DMS114 treated with DMSO at 0.1 percent for 48 hours (cell line): ENCODE data around the gene PLEKHG4.

Experiments
- DNase-seq: peaks from one replicate; lab custom pipeline; 2025; ENCODE audit not compliant: unreplicated experiment; lab: John Stamatoyannopoulos, UW

Gene PLEKHG4, protein sequence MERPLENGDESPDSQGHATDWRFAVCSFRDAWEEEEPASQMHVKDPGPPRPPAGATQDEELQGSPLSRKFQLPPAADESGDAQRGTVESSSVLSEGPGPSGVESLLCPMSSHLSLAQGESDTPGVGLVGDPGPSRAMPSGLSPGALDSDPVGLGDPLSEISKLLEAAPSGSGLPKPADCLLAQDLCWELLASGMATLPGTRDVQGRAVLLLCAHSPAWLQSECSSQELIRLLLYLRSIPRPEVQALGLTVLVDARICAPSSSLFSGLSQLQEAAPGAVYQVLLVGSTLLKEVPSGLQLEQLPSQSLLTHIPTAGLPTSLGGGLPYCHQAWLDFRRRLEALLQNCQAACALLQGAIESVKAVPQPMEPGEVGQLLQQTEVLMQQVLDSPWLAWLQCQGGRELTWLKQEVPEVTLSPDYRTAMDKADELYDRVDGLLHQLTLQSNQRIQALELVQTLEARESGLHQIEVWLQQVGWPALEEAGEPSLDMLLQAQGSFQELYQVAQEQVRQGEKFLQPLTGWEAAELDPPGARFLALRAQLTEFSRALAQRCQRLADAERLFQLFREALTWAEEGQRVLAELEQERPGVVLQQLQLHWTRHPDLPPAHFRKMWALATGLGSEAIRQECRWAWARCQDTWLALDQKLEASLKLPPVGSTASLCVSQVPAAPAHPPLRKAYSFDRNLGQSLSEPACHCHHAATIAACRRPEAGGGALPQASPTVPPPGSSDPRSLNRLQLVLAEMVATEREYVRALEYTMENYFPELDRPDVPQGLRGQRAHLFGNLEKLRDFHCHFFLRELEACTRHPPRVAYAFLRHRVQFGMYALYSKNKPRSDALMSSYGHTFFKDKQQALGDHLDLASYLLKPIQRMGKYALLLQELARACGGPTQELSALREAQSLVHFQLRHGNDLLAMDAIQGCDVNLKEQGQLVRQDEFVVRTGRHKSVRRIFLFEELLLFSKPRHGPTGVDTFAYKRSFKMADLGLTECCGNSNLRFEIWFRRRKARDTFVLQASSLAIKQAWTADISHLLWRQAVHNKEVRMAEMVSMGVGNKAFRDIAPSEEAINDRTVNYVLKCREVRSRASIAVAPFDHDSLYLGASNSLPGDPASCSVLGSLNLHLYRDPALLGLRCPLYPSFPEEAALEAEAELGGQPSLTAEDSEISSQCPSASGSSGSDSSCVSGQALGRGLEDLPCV

GRCh38 chr16:67279296-67280089, at the start of gene PLEKHG4:
Gene PLEKHG4 (plus strand): TSS chr16:67279532. CDS start chr16:67280045, 513 bp downstream.
- peak; percentile 7 for DNase-seq

DNA sequence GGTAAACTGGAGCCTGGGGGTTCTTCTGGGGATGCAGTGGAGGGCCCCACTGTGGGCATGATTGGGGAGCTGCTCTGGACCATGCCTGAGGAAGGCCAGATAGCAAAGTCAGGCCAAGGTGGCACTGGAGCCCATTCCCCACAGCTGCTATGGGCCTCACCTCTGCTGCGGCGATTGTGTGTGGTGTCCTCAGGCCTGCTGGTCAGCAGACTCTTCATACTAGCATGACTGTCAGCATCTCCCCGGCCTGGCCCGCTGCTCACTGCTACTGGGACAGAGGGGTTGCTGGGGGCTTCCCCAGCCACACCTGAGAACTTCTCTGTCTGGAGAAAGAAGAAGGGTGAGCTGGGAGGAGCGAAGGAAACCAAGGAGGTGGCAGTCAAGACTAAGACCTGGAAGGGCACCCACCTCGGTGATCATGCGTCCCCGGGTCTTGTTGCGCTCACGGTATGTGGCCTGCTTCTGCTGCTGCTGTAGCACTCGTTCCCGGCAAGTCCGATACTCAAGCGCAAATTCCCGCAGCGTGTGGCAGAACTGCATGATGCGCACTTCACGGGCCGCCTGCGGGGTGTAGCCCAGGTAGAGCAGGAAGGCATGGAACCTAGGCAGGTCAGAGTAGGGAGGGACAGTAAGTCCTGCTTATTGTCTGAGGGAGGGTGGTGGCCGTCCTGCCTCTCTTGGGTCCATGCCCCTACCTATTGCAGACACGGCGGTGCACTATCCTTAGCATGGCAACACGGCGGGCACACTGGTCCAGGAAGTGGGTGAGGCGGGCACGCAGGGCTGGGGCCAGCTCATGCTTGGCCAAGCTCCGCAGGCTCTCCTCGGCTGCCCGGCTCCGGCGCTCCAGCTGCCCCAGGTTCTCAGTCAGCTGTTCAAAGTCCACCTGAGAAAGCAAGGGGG, 49.2 kb upstream of the PLEKHG4 start:
- DNase-seq, result no peak

DNA sequence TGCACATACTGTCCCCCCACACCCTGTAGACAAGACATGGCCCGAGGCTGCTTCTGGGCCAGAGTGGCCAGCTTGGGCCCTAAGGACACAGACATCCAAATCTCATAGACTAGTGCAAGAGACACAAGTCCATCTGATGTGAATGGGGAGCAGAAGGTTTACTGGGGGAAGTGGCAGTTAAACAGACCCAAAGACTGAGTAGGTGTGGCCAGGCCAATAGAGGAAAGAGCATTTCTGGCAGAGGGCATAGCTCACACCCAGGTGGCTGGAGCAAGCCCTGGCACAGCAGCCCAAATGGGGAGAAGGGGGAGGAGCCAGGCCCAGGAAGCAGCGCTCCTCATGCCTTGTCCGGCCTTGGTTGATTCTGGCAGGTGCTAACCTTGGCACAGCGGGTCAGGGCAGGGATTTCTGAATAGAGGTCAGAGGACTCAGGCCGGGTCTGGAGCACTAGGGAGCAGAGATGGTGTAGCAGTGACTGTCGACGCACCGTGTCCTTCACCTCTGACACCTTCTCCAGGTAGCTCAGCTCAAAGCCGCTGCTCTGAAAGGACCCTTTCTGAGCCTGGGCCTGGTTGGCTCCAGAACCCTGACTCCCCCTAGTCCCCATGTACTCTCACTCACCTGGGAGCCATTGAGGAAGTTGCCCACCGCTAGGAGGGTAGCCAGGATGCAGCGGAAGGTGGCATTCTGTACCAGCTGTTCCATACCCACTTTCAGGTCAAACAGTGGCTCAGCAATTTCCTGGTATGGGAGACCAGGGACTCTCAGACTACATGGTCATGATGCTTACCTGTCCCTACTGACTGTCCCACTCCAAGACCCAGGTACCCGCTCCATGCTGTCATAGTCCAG, 48.3 kb upstream of the PLEKHG4 start:
- no peak for DNase-seq

GRCh38 chr16:67233596-67233995, 45.7 kb upstream of the PLEKHG4 start:
- no peak for DNase-seq

- no peak for DNase-seq
These were observed 45.1 kb upstream of the PLEKHG4 start for GRCh38 chr16:67234180-67234597.

GRCh38 chr16:67235816-67236562, 43.3 kb upstream of the PLEKHG4 start:
- DNase-seq, result no peak

DNA sequence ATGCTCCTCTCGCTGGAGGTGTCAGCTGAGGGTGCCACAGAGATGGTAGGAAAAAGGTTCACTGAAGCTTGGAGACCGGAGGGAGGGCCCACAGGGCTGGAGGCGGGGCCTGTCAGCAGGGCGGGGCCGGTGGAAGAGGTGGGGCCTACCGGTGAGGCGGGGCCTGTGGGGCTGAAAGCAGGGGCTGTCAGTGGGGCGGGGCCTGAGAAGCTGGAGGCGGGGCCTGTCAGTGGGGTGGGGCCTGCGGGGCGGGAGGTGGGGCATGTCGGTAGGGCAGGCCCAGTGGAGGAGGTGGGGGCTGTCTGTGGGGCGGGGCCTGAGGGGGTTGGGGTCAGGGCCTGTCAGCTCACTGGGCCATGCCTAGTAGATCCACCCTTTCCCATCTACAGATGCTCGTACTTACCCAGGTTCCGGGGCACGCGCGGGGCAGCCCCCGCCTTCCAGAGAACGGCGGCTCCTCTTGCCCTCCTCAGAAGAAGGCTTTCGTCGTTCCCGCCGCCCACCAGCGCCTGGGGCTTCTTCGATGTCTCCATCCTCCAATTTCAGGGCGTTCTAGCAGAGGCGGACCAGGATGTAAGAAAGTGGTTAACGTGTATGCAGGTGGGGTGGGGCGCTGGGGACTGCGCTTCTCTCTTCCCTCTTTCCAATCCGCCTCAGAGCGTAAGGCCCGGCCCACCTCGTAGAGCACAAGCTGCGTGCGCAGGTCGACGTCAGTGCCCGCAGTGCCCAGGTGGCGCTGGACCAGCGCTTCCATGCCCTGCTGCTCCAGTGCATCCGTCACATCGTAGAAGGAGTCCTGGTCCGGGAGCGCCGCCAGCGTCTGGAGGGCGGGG, 42.6 kb upstream of the PLEKHG4 start:
- no peak for DNase-seq

GRCh38 chr16:67237396-67238277, 41.7 kb upstream of the PLEKHG4 start:
- DNase-seq, result no peak

DNA sequence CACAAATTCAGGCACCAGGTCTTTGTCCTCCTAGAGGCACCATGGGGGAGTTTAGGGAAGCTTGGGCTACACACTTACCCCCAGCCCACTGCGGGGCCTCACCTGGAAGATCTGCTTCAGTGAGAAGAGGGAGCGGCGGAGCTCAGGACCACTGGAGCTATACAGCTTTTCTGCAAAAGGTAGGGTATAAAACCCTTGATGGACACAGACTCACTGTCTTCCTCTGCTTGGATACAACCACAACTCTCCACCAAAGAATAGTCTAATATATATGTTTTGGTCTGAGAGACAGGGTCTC, 41.1 kb upstream of the PLEKHG4 start:
- no peak for DNase-seq

- DNase-seq, result no peak
These were observed 40.4 kb upstream of the PLEKHG4 start for GRCh38 chr16:67238806-67239470.

DNA sequence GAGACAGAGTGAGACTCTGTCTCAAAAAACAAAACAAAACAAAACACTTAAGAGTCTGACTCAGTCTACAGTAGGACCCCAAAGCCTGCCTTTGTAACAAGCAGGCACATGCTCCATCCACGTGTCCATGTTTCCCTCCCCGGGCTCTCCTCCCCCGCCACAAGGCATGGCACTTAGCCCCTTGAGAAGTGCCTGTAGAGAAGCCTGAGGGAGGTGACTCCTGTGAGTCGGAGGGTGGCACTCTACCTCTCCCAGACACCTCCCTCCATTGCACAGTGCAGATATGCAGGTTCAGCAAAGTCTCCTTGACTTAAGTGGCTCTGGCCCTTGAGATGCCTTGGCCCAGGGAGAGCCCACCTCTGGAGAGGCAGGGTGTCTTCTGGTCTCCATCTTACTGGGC, 38.8 kb upstream of the PLEKHG4 start:
- DNase-seq, result no peak

- no peak for DNase-seq
These were observed 38.1 kb upstream of the PLEKHG4 start for GRCh38 chr16:67241008-67241900.

DNA sequence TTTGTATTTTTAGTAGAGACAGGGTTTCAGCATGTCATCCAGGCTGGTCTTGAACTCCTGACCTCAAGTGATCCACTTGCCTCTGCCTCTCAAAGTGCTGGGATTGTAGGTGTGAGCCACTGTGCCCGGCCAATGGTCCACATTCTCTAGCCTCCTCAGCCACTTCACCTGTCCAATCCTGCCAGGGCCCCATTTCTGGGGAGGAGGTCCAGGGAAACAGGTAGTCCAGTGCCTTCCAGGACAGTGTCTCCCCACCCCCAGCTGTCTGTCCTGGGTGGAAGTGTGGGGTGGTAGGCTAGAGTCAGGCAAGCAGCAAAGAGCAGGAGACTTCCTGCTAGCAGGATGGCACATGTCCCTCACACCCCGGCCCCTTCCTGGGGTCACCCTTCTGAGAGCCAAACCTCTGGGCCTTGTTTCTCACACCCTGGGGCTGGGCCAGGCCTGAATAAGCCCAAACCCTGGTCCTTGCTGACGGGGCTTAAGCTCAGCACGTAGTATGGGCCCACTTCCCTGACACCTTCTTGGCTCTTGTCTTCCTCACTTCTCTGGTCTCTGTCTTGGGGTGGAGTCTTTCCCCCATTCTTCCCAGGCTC, 37.1 kb upstream of the PLEKHG4 start:
- no peak for DNase-seq

DNA sequence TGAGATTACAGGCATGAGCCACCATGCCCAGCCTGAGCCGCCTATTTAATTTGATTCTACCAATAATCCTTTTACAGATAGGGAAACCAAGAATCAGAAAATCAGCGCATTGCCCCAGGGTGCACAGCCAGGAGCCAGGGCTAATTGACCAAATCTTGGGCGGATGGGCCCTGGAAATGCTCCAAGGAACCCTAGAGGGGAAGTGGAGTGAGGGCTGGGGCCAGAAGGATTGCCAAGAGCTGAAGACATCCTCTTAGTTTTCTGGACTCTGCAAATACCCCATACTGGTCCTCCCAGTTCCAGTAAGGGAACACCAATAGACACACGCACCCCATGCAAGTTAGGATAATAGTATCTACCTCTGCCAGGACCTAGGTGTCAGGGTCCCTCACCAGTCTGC, 35.9 kb upstream of the PLEKHG4 start:
- no peak for DNase-seq
